Osteocyte (in vitro differentiated cells): Measurements from ENCODE around the gene NME9. TPM values are rescaled to one million over a fixed set of nuclear protein-coding genes. Genes with fewer than 3 reads are reported as not detected.
A peak's percentile ranks its signal among the peaks of the same experiment; 100 is the strongest.

Experiments used
- DNase-seq: peaks from one replicate; pipeline ENCODE4 v3.0.0; 2021; ENCODE audit warnings: mixed read lengths; ENCODE audit not compliant: unreplicated experiment; ENCODE audit errors: extremely low spot score
- H3K27ac Mint-ChIP-seq: one replicate; pipeline ENCODE4 v1.8.0; 2021; ENCODE audit warnings: mild to moderate bottlenecking, mixed read lengths; ENCODE audit not compliant: unreplicated experiment
- H3K27me3 Mint-ChIP-seq: one replicate; pipeline ENCODE4 v1.8.0; 2021; ENCODE audit warnings: mixed read lengths; ENCODE audit not compliant: unreplicated experiment
- H3K36me3 Mint-ChIP-seq: one replicate; pipeline ENCODE4 v1.8.0; 2021; ENCODE audit warnings: mixed read lengths; ENCODE audit not compliant: unreplicated experiment
- H3K4me1 Mint-ChIP-seq: one replicate; pipeline ENCODE4 v1.8.0; 2021; ENCODE audit warnings: mixed read lengths; ENCODE audit not compliant: unreplicated experiment
- H3K4me3 Mint-ChIP-seq: one replicate; pipeline ENCODE4 v1.8.0; 2021; ENCODE audit warnings: mild to moderate bottlenecking, moderate library complexity, mixed read lengths; ENCODE audit not compliant: unreplicated experiment
- H3K9me3 Mint-ChIP-seq: one replicate; pipeline ENCODE4 v1.8.0; 2021; ENCODE audit warnings: mixed read lengths; ENCODE audit not compliant: unreplicated experiment
- total RNA-seq: library from RNA; stranded (reverse); gene quantifications from 2 replicates; pipeline ENCODE4 v1.2.1, GENCODE V29; 2021
- TF ChIP-seq, protein P1 (sequence below): fragments of 200-600 bp; sonication (generic); IDR thresholded peaks from 2 replicates; pipeline ENCODE4 v1.5.0; 2021; ENCODE audit warnings: antibody characterized with exemption, mild to moderate bottlenecking, moderate library complexity

The NME9 gene
- total RNA-seq, 1 donor from 2014 or later = not detected

DNA sequence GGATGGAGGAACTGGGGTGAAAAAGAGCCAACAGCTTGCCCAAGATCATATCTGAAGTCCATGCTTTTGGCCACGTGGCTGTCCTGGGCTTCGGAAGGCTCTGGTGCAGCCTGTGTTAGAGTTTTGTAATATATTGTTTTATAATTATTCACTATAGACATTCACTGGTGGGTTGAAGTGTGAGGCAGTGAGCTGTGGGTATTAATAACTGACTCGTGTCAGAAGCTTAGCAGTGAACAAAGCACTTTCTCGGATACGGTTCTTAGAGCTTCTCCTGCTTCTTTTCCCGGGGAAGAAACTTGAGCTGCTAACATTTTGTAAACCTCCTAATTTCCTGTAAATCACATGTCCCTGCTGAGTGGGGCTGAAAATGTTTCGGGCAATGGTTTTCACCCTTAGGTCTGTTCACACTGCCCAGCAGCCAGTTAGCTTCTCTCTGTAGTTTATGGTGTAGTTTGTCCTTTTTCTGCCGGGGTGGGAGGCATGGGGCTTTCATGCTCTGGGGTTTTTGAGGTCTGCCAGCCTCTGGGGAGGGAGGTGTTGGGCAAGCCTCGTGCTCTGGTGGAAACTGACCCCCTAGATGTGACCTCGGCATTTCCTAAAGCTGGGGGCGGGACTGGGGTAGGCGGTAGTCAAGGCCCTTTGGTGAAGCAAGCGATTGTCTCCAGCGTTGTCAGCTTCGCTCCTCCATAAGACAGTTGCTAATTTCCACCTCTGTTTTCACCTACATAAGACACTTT lies 20.4 kb upstream of the NME9 start:
- peak overlapping the region; percentile 58 for H3K27ac Mint-ChIP-seq
- DNase-seq = no peak

DNA sequence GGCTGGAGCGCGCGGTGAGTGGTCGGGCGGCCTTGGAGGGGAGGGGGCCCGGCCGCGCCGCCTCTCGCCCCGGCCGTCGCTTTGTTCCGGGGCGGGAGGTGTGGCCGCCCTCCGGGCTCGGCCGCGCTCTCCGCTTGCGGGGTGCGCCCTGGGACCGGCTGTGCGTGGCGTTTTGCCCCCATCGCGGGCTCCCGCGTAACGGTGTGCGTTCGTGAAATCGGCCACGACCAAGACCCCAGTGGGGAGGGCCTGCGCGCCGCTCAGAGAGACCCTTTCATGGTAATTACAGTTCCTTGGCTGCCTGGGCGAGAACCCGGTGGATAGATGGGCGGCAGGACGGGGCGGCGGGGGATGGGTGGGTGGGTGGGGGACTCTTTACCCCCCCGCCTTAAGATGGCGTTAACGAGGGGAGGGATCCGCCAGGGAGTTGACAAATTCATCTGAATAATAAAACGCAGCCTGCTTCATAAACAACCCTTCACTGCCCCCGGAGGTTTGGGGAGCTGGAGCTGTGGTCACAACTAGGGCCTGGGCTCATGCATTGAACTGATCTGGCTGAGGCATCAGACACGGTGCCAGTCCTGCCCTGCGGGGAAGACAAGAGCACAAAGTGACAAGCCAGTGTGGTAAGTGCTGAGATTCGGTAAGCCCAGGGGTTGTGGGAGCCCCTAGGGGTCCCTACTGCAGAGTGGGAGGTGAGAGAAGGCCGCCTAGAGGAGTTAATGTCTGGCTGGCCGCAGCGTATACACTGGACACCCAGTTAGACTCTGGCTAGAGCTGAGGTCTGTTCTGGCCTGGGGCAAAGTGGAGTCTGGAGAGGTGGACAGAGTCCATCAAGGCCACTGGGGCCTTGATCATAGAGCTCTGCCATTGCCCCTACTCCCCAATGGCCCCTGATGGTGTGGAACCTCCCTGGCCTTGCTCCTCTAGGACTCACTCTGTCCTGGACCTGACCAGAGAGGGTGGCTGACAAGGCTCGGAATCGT lies 19.4 kb upstream of the NME9 start:
- peaks cover 35% of the 10 kb centered on the region for H3K4me1 Mint-ChIP-seq
- no peaks in the 10 kb centered on the region for H3K9me3 Mint-ChIP-seq
- H3K27me3 Mint-ChIP-seq = no peaks in the 10 kb centered on the region
- no peak for DNase-seq
- TF ChIP-seq, protein P1, sequence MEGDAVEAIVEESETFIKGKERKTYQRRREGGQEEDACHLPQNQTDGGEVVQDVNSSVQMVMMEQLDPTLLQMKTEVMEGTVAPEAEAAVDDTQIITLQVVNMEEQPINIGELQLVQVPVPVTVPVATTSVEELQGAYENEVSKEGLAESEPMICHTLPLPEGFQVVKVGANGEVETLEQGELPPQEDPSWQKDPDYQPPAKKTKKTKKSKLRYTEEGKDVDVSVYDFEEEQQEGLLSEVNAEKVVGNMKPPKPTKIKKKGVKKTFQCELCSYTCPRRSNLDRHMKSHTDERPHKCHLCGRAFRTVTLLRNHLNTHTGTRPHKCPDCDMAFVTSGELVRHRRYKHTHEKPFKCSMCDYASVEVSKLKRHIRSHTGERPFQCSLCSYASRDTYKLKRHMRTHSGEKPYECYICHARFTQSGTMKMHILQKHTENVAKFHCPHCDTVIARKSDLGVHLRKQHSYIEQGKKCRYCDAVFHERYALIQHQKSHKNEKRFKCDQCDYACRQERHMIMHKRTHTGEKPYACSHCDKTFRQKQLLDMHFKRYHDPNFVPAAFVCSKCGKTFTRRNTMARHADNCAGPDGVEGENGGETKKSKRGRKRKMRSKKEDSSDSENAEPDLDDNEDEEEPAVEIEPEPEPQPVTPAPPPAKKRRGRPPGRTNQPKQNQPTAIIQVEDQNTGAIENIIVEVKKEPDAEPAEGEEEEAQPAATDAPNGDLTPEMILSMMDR = no peak
- H3K4me3 Mint-ChIP-seq = peak overlapping the region; percentile 75
- peak overlapping the region; percentile 58 for H3K27ac Mint-ChIP-seq
- H3K36me3 Mint-ChIP-seq = no peaks in the 10 kb centered on the region

More for the DNA sequence above, 20.4 kb upstream of the NME9 start:
- Mint-ChIP-seq H3K36me3 (no peaks in the 10 kb centered on the region), H3K27me3 (no peaks in the 10 kb centered on the region), H3K9me3 (no peaks in the 10 kb centered on the region), H3K4me3 (peak overlapping the region; percentile 75), H3K4me1 (peaks cover 35% of the 10 kb centered on the region)
- TF ChIP-seq, protein P1 = no peak

DNA sequence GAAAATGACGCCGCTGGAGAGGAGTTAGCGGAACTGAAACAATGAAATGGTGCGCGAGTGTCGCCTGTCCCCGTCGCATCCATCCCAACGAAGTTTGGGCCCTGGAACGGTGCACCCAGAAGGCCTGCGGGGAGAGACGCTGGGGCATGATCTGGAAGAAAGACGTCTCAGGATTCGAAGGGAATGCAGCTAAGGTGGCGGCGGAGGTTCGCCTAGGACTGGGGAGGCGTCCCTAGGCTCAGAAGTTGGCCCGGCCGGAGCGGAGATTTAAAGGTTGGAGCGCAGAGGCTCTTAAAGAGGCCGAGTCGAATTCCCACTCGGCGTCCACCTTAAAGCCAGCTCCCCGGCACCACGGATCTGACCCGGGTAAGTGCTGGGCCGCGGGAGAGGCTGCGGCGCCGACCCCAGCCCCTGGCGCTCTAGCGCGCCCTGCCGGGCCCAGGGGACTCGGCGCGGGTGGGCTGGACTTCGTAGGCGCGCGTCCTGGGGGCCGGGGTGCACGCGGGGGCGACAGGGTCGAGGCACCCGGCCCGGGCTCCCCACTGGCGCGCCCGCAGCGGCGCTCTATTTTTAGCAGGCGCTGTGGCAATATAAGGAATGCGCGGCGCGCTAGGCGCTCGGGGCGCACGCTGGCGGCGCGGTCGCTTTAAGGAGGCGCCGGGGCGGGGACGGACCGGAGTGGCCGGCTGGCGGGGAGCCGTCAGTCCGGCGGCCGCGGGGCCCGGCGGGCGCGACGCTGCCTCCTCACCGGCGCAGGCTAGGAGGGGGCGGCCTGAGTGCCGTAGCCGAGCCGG lies 18.5 kb upstream of the NME9 start, which contains the start of gene MRAS:
Gene MRAS (plus strand): TSS at position 620 of the 794 bp plus-strand sequence. CDS start 24,305 bp downstream, outside the sequence.
- Mint-ChIP-seq H3K36me3 (no peaks in the 10 kb centered on the region), H3K9me3 (no peaks in the 10 kb centered on the region), H3K27ac (peak within 1 kb of the TSS; percentile 89), H3K4me3 (peak within 1 kb of the TSS; percentile 94), H3K4me1 (peaks cover 35% of the 10 kb centered on the region), H3K27me3 (no peaks in the 10 kb centered on the region)
- peak; percentile 90 for DNase-seq
- TF ChIP-seq, protein P1 = peak; percentile 56

DNA sequence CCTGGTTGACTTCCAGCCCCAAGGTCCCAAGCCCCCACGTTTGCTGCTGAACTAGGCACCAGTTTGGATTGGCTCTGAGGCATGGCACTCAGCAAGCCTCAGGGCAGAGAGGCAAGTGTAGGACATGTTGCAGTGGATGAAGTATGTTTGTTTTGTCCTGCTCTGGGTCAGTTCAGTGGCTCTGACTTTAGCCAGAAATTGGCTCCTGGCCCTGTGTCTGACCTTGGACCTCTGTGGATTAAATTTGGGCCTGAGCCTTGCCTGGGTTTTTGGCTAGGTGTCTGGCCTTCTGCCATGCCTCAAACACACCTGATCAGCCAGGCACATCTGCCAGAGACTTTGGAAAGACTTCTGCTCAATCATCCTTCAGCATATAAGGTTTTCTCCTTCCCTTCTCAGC lies 15.1 kb upstream of the NME9 start:
- H3K27me3 Mint-ChIP-seq = peaks cover 3% of the 10 kb centered on the region
- H3K36me3 Mint-ChIP-seq = no peaks in the 10 kb centered on the region
- no peaks in the 10 kb centered on the region for H3K9me3 Mint-ChIP-seq
- no peak overlapping the region for H3K4me3 Mint-ChIP-seq
- H3K4me1 Mint-ChIP-seq = peaks cover 15% of the 10 kb centered on the region
- no peak overlapping the region for H3K27ac Mint-ChIP-seq
- no peak for DNase-seq
- TF ChIP-seq, protein P1 = no peak
